HG03558 (cell line): Measurements from ENCODE around the gene SLX4IP.

Experiments used
- ATAC-seq: cut with Tn5 transposase; IDR thresholded peaks from one replicate; pipeline ENCODE4 v1.9.1; 2021; ENCODE audit warnings: moderate number of reproducible peaks; ENCODE audit not compliant: unreplicated experiment; ENCODE audit errors: extremely low read depth

SLX4IP gene

DNA sequence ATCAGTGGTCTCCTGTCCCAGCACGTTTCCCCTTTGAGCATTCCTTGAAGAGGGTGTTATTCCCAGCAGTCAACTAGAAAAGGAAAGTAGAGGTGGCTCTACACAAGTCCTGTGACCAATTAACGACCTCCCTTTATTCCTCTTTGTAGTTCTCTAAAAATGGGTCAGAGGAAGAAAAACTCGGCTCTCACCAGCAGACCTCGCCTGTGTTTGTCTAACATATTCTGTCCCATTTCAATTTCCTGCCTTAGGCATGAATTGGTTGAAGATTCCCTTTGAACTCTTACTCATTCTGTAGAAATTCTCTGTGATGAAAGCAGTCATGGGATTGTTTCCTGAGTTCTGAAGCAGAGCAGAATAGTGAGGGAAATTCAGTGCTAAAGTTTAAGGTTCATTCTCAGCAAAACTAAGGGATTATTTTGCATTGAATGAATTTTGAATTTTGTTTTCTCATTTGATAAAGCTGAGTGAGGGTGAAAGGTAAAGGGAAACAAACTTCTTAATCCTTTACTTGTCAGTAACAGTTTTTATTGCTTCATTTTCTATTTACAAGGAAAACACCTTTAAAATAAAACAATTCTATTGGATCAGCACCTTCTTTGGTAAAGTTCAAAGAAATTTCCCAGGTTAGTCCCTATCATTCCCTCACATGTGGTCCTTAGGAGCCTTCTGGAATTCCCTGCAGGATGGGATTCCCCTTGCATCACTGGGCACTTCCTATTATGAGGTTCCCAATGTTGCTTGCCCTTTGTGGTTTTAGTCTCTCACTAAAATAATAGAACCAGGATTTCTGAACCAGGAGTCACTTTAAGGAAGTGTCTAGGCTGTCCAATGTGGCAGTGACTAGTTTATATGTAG is 105.8 kb downstream of the SLX4IP start:
- ATAC-seq: no peak

DNA sequence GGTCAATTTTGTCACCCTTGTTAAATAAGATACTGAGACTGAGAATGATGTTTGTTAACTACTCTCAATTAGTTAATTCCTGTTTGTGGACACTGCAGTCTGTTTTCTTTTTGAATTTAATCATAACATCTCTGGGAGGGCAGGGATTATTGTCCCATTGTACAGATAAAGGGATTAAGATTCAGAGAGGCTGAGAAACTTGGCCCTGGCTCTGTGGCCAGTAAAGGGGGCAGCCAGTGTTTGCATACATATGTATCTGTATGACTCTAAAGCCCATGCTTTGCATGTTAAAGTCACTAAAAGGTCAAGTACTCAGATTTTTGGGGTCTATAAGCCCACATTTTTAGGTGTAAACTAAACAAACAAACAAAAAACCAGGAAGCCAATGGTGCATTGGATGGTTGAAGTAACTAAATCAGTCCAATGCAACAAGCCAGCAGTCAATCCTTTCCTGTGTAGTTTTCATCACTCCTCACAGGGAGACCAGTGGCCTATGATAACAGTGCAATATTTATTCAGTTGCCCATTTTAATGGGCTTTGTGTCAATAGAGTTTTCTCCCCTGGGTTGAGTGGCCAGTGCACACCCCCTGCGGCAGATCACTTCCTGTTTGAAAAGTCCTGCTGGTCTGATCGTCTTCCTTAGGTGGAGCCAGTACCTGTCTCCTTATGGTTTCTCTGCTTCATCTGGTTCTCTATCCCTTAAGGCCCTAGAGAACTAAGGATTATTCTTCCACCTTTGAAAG is 106.7 kb downstream of the SLX4IP start:
- no peak for ATAC-seq

DNA sequence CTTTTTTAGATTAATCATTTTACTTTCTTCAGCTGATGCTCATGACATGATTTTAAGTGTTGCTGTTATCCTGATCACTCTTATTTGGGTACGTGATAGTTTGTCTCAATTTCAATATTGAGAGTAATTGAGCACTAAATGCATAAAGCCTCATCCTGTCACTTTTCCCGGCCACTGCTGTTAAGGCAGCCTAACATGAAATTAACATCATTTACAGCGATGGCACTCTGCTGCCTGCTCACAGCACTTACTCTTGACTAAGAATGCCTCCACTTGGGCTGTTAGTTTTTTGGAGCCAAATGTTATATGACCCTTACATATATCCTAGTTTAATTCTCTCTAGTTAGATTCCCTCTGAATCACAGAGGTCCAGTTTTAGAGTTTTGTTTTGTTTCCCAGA is 107.3 kb downstream of the SLX4IP start:
- no peak for ATAC-seq

DNA sequence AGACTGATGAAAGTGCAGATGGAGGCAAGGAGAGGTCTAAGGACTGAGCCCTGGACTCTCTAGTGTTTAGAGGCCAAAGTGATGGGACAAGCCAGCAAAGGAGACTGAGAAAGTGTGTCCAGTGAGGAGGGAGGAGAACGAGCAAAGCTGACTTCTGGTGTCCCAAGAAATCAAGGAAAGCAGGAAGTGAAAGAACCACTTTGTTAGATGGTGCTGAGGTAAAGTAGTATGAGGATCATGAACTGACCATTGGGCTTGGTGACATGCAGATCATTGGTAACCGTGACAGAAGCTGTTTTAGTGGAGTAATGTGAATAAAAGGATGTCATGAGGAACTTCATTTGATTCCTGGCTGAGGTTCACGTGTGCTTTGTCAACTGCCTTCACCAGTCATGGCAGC is 108.4 kb downstream of the SLX4IP start:
- ATAC-seq: no peak

DNA sequence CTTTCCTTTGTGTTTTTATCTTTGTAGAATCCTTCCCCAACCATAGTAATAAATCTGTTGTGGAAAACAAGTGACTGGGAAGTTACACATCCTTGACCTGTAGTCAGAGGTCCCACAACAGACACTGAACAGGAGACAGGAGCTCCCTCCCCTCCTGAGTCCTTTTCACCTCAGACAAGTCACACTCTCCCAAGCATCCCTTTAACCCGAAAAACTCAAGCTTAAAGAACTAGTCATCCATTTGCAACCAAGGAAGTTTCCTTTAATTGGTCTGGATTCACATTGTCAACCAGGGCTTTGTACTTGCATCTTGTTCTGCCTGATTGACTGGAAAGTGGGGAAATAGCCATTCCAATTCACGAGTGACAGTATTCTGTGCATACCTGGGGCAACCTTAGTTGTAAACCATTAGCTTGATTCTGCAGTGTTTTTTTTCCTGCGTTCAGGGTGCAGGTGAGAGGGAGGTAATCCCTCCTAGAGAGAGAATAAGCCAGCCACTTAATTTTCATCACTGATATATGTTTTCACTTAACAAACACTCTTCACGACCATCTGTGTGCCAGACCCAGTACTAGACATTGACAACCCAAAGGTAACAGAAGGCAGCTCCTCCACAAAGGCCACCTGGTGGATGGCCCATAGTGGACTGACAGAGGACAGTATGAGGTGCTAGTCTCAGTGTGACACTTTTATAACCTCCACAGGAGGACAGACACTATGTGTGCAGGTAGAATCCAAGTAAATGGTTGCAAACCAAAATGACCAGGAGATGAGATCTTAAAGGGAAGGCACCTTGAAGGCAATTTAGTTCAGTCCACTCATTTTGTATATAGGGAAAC is 112.4 kb downstream of the SLX4IP start:
- no peak for ATAC-seq

DNA sequence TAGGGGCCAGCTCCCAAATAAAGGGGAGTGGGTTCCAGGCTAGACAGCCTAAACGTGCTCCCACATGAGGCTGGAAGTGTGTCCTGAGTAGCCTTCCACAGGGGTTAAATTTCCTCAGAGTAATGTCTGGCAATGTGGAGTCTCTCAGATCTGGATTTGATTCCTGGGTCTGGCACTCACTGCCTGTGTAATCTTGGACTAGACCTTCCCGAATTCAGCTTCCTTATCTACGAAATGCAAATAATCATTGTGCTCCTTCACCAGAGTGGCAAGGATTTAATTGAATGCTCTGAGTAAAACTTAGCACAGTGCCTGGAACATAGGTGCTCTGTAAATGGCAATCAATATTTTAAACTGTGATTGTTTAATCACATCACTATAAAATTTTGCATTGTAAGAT is 114.4 kb downstream of the SLX4IP start:
- no peak for ATAC-seq

DNA sequence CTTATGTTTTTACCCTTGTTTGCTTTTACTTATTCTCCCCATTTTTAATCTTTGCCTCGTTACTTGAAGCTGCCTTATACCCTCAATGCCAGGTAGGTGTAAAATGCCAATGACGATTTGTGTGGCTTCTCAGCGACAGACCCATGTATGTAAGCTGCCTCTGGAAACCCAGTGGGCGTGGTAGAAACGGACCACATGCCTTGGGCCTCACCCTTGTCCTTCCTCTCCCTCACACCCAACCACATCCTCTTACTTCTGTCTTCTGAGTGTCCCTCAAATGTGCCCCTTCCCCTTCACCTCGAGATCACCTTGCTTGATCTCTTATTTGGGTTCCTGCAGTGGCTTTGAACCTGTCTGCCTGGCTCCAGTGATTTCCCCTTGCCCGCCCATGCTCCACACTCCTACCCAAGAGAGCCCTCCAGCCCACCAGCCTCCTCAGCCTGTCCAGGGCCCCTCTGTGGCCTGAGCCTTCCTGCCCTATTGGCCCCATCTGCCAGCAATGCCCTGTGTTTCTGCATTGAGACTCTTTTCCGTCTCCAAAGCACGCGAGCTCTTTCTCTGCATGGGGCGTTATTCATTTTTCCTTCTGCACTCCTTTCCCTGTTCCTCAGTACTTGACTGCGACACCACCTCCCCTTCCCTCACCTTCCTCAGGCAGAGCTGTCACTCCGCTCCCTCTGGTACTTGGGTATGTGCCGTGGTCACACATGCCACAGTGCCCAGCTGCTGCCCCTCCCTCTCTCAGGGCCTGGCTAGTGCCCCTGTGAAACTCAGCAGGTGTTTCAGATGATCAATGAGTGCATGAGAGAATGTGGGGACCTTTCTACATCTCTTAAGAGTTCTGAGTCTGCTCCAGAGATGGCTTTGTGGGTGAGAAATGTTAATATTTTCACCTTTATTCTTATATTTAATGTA is 115.4 kb downstream of the SLX4IP start:
- ATAC-seq: no peak

DNA sequence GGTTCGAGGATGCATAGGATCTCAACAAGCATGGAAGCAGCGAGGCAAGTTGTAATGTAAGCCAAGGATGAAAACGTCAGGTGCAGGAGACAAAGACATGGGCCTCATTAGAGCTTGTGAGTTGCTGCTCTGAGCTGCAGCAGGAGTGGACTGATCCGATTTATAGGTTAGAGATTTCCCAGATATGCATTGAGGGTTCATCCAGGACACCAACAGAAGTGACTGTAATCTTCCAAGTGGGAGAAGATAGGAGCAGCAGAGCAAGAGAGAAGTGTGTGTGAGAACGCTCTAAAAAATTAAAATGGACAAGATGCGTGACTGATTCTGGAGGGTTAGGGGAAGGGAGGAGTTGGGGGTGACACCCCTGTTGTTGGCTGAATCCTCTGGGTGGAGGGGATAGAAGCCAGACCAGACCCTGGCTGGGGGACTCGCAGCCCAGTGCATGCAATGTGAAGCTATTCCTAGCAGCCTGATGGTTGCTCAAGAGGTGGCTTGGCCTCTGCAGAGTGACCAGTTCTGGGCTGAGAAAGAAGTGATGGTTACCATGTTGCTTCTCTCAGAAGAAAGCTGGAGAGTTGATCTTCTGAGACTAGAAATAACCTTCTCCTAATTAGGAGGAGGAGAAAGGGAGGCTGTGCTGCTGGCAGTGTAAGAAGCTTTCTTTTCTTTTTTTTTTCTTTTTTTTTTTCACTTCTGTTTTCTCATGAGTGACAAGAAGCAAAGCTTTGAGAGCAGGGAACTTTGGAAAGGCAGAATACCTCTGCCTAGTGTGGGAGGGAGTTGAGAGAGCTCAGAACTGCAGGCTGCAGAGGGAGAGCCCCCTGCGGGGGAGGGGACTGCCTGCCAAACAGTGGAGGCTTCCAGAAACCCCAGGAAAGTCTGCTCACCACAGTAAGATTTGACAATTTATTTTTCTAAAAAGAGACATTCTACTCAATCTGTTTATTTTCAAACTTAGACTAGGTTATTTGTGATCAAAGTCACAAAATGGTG is 116.9 kb downstream of the SLX4IP start:
- ATAC-seq: peak; percentile 65

DNA sequence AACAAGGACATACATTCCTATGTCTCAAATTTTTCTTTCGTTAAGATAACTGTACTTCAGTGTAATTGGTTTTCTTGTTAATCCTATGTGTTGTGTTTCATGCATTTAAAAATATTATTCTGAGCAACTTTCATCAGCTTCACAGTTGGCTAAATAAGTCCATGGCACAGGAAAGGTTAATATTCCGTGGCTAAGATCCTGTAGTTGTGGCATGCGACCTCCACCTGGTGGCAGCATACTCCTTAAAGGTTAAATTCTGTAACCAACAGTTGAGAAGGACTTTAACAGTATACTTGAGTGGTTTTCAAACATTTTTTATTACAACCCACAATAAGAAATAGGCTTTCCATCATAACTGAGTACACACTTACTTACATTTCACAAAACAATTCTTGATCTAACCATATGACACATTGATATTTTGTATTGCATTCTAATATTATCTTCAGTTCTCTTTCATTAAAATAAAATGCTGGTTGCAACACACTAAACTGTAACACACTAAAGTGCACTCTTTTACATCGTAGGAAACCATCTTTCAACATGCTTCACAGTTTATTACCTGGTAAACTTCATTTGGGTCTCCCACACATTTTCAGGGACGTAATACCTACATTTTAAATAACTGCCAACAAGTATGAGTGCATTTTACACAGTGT is 118.3 kb downstream of the SLX4IP start:
- peak; percentile 39 for ATAC-seq

DNA sequence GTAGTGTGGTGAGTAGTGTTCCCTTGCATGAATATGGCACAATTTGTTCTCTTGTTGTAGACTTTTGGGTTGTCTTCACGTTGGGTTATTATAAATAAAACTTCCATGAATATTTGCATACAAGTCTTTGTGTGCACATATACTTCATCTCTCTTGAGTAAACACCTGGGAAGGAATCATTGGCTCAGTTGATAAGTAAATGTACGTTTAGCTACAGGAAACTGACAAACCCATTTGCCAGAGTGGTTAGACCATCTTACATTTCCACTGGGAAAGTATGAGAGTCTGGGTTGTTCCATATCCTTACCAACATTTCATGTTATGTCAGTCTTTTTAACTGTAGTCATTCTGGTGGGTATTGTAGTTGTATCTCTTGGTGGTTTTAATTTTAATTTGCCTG is 119.2 kb downstream of the SLX4IP start:
- ATAC-seq: no peak

DNA sequence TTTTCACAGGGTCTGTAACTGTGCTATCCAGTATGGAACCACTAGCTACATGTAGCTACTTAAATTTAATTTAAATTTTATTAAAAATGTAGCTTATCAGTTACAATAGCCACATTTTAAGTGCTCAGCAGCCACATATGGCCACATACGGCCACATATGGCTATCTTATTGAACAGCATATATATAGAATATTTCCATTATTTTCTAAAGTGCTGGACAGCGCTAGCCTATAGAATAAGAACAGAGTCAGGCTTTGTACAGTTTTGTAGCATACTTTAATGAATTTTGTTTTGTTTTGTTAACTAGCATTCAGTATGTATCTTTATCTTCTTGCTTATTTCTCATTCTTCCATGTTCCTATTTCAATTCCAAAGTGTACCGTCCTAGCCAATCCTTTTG is 120.3 kb downstream of the SLX4IP start:
- ATAC-seq: no peak

DNA sequence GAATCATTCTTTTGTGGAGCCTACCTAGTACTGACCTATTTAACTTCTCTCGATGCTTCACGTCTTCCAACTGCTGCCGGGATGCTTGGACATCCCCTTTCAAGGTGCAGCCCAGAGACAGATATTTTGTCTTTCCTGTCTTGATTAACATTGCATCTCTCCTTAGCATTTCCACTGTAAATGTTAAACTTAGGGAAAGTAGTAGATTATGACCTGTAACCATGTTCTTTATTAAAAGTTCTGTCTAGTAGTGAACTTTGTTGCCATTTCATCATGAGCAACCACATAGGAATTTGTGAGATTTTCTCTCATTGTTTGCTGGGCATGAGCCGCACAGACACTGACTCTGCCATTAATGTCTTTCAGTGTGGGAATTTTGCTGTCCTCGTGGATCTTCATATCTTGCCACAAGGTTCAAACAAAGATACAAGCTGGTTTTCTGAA is 120.8 kb downstream of the SLX4IP start:
- no peak for ATAC-seq

DNA sequence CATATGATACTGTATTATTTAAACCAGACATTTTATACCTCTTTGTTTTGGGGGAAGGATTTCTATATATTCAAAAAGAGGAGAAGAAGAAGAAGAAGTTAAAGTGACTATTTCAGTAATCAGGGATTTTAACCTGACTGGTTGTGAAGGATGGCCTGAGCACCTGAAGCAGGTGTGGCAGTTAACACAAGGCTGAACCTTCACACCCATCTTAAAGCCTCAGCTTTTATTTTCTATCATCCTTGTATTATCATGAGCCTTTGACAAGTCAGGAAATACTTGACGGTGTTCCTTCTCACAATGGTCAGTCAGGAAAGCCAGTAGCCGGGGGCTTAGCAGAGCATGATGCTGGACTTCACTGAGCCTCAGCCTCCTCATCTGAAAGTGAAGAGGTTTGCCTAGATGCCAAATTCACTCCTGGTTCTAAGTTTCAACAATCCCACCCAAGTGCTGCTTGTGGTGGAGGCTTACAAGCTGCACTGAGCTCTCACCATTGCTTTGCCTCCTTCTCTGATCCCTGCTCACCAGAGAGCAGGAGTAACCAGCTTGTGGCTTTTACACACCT is 121.5 kb downstream of the SLX4IP start:
- no peak for ATAC-seq

DNA sequence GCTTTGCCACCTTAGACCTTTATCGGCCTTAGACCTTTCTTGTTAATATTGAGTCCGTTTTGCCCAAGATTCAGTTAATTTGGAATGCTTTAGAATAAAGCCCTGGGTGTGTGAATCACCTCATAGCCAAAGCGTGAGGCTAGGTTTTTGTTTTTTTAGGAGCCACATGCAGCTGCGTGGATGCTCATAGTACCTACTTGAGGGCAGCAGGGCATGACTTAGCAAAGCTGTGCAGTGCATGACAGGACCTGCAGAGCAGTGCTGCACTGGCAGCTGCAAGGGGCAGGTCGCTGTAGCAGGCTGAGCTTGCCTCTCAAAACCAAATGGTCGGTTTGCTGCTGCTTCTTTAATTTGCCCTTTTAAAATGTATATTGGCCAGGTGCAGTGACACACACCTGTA is 122.6 kb downstream of the SLX4IP start:
- no peak for ATAC-seq

DNA sequence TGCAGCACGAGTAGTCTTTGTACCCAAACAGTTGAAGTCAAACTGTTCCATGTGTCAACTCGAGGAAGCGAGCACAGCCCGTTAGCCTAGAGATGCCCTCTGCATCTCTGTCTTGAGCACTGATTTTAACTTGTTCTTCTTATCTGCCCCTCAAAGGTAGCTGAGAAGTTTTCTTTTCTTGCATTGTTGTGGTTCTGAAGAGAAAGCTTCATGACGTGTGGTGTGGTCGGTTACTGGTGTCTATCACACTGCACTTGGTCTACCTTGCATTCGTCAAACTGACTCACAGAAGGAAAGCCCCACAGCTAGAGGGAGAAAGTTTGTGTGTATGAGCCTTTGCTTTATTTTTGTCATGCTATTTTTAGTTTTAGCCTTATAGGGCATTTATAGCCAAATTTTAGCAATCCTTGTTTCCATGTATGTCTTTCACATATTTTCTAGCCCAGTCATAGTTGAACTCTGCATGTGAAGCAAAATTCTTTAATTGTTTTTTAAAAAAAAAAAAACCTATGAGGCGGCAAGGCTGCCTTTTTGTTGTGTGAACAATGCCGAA is 123.6 kb downstream of the SLX4IP start:
- ATAC-seq: peak; percentile 85

DNA sequence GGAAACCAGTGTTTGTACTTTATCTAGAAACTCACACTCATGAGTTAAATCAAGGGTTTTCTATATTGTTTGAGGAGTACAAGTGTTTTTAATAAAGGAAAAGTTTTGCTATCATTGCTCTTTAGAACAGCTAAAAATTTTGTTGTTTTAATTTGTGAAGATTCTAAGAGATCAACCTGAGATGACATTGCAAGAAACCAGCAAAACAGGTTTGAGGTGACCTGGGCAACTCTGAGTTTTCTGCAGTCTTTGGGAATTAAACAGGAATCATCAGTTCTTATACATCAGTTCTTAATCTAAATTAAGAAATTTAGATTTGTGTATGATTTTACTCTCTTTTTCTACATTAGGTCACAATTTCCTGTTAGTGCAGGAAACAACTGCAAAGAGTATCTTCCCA is 124.2 kb downstream of the SLX4IP start:
- ATAC-seq: no peak

DNA sequence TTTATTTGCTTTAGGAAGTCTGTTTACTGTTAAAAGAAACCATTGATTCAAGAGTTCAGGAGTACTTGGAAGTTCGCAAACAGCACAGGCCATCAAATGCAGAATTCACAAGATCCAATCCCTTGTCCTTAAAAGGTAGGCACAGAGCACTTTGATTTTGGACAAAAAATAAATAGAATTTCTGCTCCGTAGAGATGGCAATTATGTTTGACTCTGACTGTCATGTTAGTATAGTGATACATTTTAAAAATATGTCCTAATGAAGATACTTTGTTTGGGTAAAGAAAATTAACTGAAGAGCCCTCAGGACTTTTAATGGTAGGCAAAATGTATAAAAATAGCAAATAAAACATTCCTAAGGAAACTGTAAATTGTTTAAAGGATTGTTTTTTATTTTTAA is 125.6 kb downstream of the SLX4IP start:
- no peak for ATAC-seq
